GM18868 (cell line): ENCODE measurements around the gene DOK5.

ENCODE experiments used
- ATAC-seq: cut with Tn5 transposase; IDR thresholded peaks from one replicate; pipeline ENCODE4 v1.9.1; 2021; ENCODE audit warnings: mild to moderate bottlenecking, moderate library complexity; ENCODE audit not compliant: unreplicated experiment

The DOK5 gene

GRCh38 chr20:54680872-54681619 lies 205.7 kb downstream of the DOK5 start:
- no peak for ATAC-seq

DNA sequence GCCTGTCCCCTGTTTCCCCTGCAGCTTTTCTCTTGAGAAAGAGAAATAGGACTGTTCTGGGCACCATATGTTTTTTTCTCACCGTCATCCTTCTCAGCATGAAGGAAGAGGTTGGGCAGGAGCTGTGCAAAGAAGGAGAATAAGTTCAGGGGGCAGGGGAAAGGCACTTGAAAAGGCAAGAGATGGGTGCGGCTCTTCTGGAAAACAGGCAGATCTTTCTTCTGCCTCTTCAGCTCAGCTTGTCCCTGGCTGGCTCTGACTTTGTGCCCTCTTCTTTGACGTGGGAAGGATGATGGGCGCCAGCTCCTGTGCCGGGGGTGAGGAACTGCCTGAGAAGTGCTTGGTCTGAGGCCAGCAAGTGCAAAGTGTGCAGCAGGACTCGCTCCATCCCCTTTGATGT lies 206.5 kb downstream of the DOK5 start:
- ATAC-seq = no peak

DNA sequence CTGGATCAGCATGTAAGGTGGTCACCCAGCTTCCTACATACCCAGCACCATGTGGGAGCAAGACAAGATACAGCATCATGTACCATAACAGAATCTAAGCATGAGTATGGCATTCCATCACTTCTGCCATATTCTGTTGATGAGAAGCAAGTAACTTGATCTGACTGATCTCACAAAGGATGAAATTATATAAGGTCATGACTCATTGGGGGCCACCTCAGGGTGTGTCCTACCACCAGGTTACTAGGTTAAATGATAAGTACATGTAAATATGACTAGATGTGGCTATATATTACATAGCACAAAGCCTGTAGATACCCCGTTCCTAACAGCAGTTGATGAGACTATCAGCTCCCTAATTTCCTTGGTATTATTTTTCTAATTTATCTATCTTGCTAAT lies 213.1 kb downstream of the DOK5 start:
- ATAC-seq = no peak

DNA sequence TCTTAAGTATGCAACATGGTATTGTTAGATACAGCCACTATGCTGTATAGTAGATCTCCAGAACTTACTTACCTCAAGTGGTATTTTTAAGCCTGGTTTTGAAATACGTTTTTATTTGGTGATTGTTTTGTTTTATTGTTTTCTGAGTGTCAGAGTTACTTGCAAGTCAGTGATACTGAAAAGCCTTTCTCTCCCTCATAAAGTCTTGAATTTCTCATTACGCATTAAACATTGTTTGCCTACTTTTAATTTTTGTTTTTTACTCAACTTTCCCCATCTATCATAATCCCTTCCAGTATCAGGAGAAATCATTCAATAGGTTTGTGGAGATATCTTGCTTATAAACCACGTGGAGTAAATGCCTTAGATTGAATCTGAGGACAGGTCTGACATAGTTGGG lies 214.9 kb downstream of the DOK5 start:
- no peak for ATAC-seq

DNA sequence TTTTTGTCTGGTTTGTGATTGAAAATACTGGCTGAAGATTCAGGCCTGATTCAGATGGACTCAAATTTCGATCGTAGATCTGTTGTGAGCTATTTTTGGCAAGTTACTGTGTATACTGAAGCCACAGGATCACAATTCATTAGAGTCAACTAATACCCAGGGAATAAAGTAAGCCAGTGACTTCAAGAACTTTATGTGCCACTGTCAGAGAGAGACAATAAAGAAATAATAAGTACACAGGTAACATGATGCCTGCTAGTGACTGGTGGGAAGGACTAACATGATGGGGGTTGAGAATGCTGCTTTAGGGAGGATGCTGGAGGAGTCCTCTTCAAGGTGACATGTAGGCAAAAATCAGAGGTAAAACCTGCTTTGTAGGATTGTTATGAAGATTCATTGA lies 215.9 kb downstream of the DOK5 start:
- ATAC-seq = no peak

- ATAC-seq = no peak
Measured at GRCh38 chr20:54692168-54692887, 216.9 kb downstream of the DOK5 start.

- no peak for ATAC-seq
Measured at GRCh38 chr20:54694516-54694915, 219.1 kb downstream of the DOK5 start.

DNA sequence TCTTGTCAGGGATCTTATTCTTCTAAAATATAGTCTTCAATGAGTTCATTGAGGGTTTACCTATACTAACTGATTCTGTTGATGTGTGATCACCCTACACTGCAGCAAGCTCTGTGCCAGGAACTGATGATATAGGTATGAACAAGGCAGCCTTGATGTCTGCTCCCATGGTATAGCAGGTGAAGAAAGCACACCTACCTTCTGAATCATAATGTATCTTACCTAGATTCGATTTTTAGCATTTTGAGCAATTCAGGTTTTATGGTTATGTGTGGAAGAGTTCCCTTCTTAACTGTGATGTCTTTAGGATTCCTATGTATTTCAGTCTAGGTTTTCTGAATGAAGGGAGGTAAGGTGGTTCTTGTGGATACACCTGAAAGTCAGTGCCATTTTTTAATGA lies 223.0 kb downstream of the DOK5 start:
- ATAC-seq = no peak
